CD14-positive monocyte (primary cell): ENCODE measurements around the gene RIPOR1. TPM values are rescaled to one million over a fixed set of nuclear protein-coding genes. Genes with fewer than 3 reads are reported as not detected.
A peak's percentile ranks its signal among the peaks of the same experiment; 100 is the strongest.

Experiments
- DNase-seq, 3 donors: peaks; one replicate each; pipeline ENCODE4 v3.0.0-alpha.2; 2011 to 2022
- H2AFZ ChIP-seq: 2 replicates; pipeline ENCODE4 v1.6.0; 2012; ENCODE audit warnings: mild to moderate bottlenecking, low read depth, low read length, inconsistent platforms; ENCODE audit not compliant: insufficient read depth, poor library complexity, severe bottlenecking
- H3K27ac ChIP-seq, 2 donors: 1 replicate in 1 of 2; 2 replicates in 1 of 2; pipeline ENCODE4 v1.5.1; 2012 to 2013; ENCODE audit warnings: low read length in 2 of 2, control low read depth in 1 of 2, inconsistent platforms in 1 of 2, low read depth in 1 of 2, mild to moderate bottlenecking in 1 of 2
- H3K27me3 ChIP-seq, 2 donors: one replicate each; pipeline versions ENCODE4 v1.6.0 to v1.6.1; 2011 to 2013; ENCODE audit warnings: low read length in 2 of 2; ENCODE audit not compliant: control insufficient read depth in 2 of 2, insufficient read depth in 2 of 2
- H3K36me3 ChIP-seq, 2 donors: replicated peaks in 1 of 2; 1 replicate in 1 of 2; 2 replicates in 1 of 2; pipeline versions ENCODE4 v1.5.1 to v1.6.1; 2012 to 2013; ENCODE audit warnings: low read length in 2 of 2, control low read depth in 1 of 2, inconsistent platforms in 1 of 2, mild to moderate bottlenecking in 1 of 2; ENCODE audit not compliant: insufficient read depth in 2 of 2, control insufficient read depth in 1 of 2
- H3K4me1 ChIP-seq, 2 donors: 1 replicate in 1 of 2; 2 replicates in 1 of 2; pipeline versions ENCODE4 v1.5.1 to v1.6.1; 2012 to 2013; ENCODE audit warnings: low read length in 2 of 2, control low read depth in 1 of 2, inconsistent platforms in 1 of 2, mild to moderate bottlenecking in 1 of 2, moderate library complexity in 1 of 2; ENCODE audit not compliant: insufficient read depth in 2 of 2, control insufficient read depth in 1 of 2
- H3K4me2 ChIP-seq: replicated peaks from 2 replicates; pipeline ENCODE3; 2012; ENCODE audit warnings: low read length, moderate library complexity, mild to moderate bottlenecking; ENCODE audit not compliant: poor library complexity, severe bottlenecking; ENCODE audit errors: extremely low read depth
- H3K4me3 ChIP-seq, 3 experiments: fragments of 200-600 bp in 1 of 3; sonication (generic) in 1 of 3; replicated peaks in 1 of 3; 1 replicate in 2 of 3; 2 replicates in 1 of 3; pipeline ENCODE4 v1.5.1; 2011 to 2013; ENCODE audit warnings: low read length in 3 of 3, mild to moderate bottlenecking in 3 of 3, control low read depth in 2 of 3, low read depth in 2 of 3, inconsistent platforms in 1 of 3, moderate library complexity in 1 of 3
- H3K79me2 ChIP-seq: 2 replicates; pipeline ENCODE4 v1.6.0; 2012; ENCODE audit warnings: mild to moderate bottlenecking, control low read depth, inconsistent platforms, low read length, moderate library complexity; ENCODE audit not compliant: insufficient read depth
- H3K9ac ChIP-seq: 2 replicates; pipeline ENCODE4 v1.6.0; 2017; ENCODE audit warnings: low read length, mild to moderate bottlenecking; ENCODE audit not compliant: insufficient read depth, poor library complexity, severe bottlenecking
- H3K9me3 ChIP-seq, 2 donors: replicated peaks in 1 of 2; 1 replicate in 1 of 2; 2 replicates in 1 of 2; pipeline versions ENCODE4 v1.5.1 to v1.6.1; 2012 to 2013; ENCODE audit warnings: low read length in 2 of 2, control low read depth in 1 of 2; ENCODE audit not compliant: control insufficient read depth in 1 of 2, insufficient read depth in 1 of 2
- H4K20me1 ChIP-seq: 2 replicates; pipeline ENCODE4 v1.6.0; 2012; ENCODE audit warnings: mild to moderate bottlenecking, low read length, control low read depth, moderate library complexity; ENCODE audit not compliant: insufficient read depth
- H3K27ac Mint-ChIP-seq, 7 donors: one replicate each; pipeline ENCODE4 v1.8.0; 2020; ENCODE audit warnings: mild to moderate bottlenecking in 7 of 7, mixed read lengths in 7 of 7, moderate library complexity in 6 of 7, inconsistent platforms in 2 of 7
- H3K27me3 Mint-ChIP-seq, 3 donors: one replicate each; pipeline ENCODE4 v1.8.0; 2021 to 2022; ENCODE audit warnings: low read depth in 3 of 3, mild to moderate bottlenecking in 3 of 3, mixed read lengths in 3 of 3, moderate library complexity in 3 of 3, inconsistent platforms in 1 of 3
- H3K36me3 Mint-ChIP-seq, 2 donors: one replicate each; pipeline ENCODE4 v1.8.0; 2020; ENCODE audit warnings: mixed read lengths in 2 of 2, inconsistent platforms in 1 of 2, mild to moderate bottlenecking in 1 of 2
- H3K4me1 Mint-ChIP-seq: one replicate; pipeline ENCODE4 v1.8.0; 2020; ENCODE audit warnings: mild to moderate bottlenecking, mixed read lengths
- H3K4me3 Mint-ChIP-seq, 2 donors: one replicate each; pipeline ENCODE4 v1.8.0; 2020; ENCODE audit warnings: mild to moderate bottlenecking in 2 of 2, mixed read lengths in 2 of 2, moderate library complexity in 1 of 2
- H3K9me3 Mint-ChIP-seq, 7 donors: one replicate each; pipeline ENCODE4 v1.8.0; 2020 to 2022; ENCODE audit warnings: mixed read lengths in 7 of 7, mild to moderate bottlenecking in 6 of 7, moderate library complexity in 6 of 7, inconsistent platforms in 2 of 7
- CTCF ChIP-seq: fragments of 200-600 bp; IDR thresholded peaks from one replicate; pipeline ENCODE4 v1.8.0; 2022; ENCODE audit warnings: antibody characterized with exemption, mild to moderate bottlenecking
- WGBS: methylation state at CpG from one replicate; pipeline ENCODE4 v1.1.5; 2013; ENCODE audit warnings: missing lambda C conversion rate; ENCODE audit not compliant: insufficient coverage; 5-methylcytosine and 5-hydroxymethylcytosine counted together
- intact Hi-C, 2 donors: fragments of 100-400 bp; cut with micrococcal nuclease; formaldehyde crosslinking; loops; one replicate each; pipeline versions ENCODE4 v1.15.0 to v1.15.1; 2023
- polyA plus RNA-seq, 3 donors: library from polyadenylated mRNA; depleted of rRNA in 1 of 3; unstranded in 2 of 3; stranded (reverse) in 1 of 3; fragments of 300-500 nt in 2 of 3; fragments of >200 nt in 1 of 3; fragmentation: Illumina TruSeq in 2 of 3; gene quantifications; 1 replicate in 2 of 3; 2 replicates in 1 of 3; pipeline ENCODE4 v1.2.3, GENCODE V29; 2012 to 2021

Gene RIPOR1
- polyA plus RNA-seq, 3 donors = 8.6 to 115 (median 17.5) TPM

GRCh38 chr16:67537270-67537635 is 8.6 kb downstream of the RIPOR1 start:
- peaks cover 34 to 54% of the 10 kb centered on the region in 2 donors for H3K36me3 ChIP-seq
- no peaks in the 10 kb centered on the region for H3K9me3 ChIP-seq
- H3K9ac ChIP-seq = peak overlapping the region; percentile 80
- peak; percentile 58 to 69 (median 62) for DNase-seq
- peaks cover 74 to 83% of the 10 kb centered on the region in 2 donors for H3K36me3 Mint-ChIP-seq
- peak overlapping the region; percentile 88 for H3K4me2 ChIP-seq
- peaks cover 0 to 20% of the 10 kb centered on the region in 2 donors for H3K27me3 ChIP-seq
- peaks cover 0 to 10% (median 3%) of the 10 kb centered on the region in 7 donors for H3K9me3 Mint-ChIP-seq
- peaks cover 64% of the 10 kb centered on the region for H3K79me2 ChIP-seq
- H3K4me1 ChIP-seq = peaks cover 43 to 78% of the 10 kb centered on the region in 2 donors
- H2AFZ ChIP-seq = no peak overlapping the region
- peaks cover 62% of the 10 kb centered on the region for H3K4me1 Mint-ChIP-seq
- peak overlapping the region; percentile 40 to 81 for H3K27ac ChIP-seq
- H4K20me1 ChIP-seq = peaks cover 99% of the 10 kb centered on the region
- H3K4me3 Mint-ChIP-seq = peak overlapping the region; percentile 82 to 92
- no peak for TF ChIP-seq CTCF
- WGBS = 0% methylated on average over 32 of the region's 32 CpGs
- peak overlapping the region; percentile 56 to 86 (median 78) for H3K4me3 ChIP-seq
- H3K27ac Mint-ChIP-seq = peak overlapping the region in 6 of 7 donors; percentile 80 to 93 (median 85)
- intact Hi-C loops = loop anchor here in 1 of 2 donors (10.0 kb wide), 1 partner anchor 548 kb away; the partner anchor contains the start of gene NFATC3
- peaks cover 23 to 47% (median 26%) of the 10 kb centered on the region in 3 donors for H3K27me3 Mint-ChIP-seq

GRCh38 chr16:67537636-67538591 is 9.3 kb downstream of the RIPOR1 start:
- peak overlapping the region; percentile 56 to 86 (median 78) for H3K4me3 ChIP-seq
- H3K27ac ChIP-seq = peak overlapping the region; percentile 40 to 81
- peaks cover 36 to 73% of the 10 kb centered on the region in 2 donors for H3K4me1 ChIP-seq
- intact Hi-C loops = loop anchor here in 1 of 2 donors (10.0 kb wide), 1 partner anchor 547 kb away; the partner anchor contains the start of gene NFATC3
- peak overlapping the region; percentile 82 to 92 for H3K4me3 Mint-ChIP-seq
- peaks cover 0 to 20% of the 10 kb centered on the region in 2 donors for H3K27me3 ChIP-seq
- DNase-seq = peak in 2 of 3 donors; percentile 44 to 54
- H3K79me2 ChIP-seq = peaks cover 57% of the 10 kb centered on the region
- TF ChIP-seq CTCF = no peak
- peaks cover 99% of the 10 kb centered on the region for H4K20me1 ChIP-seq
- peaks cover 73 to 83% of the 10 kb centered on the region in 2 donors for H3K36me3 Mint-ChIP-seq
- peaks cover 0 to 10% (median 3%) of the 10 kb centered on the region in 7 donors for H3K9me3 Mint-ChIP-seq
- WGBS = 1% methylated on average over 78 of the region's 97 CpGs
- H3K36me3 ChIP-seq = peaks cover 40 to 54% of the 10 kb centered on the region in 2 donors
- peak overlapping the region in 3 of 7 donors; percentile 37 to 86 (median 78) for H3K27ac Mint-ChIP-seq
- peaks cover 23 to 48% (median 26%) of the 10 kb centered on the region in 3 donors for H3K27me3 Mint-ChIP-seq
- H3K9me3 ChIP-seq = no peaks in the 10 kb centered on the region
- peak overlapping the region; percentile 88 for H3K4me2 ChIP-seq
- no peak overlapping the region for H2AFZ ChIP-seq
- H3K9ac ChIP-seq = peak overlapping the region; percentile 80
- peaks cover 57% of the 10 kb centered on the region for H3K4me1 Mint-ChIP-seq
